Smooth muscle cell of trachea (primary cell): ENCODE data around the gene HNRNPA1. TPM values are rescaled to one million over a fixed set of nuclear protein-coding genes. Genes with fewer than 3 reads are reported as not detected.

Experiments
- total RNA-seq: library from RNA; depleted of rRNA; stranded (reverse); fragments of >200 nt; gene quantifications from 2 replicates; pipeline ENCODE4 v1.2.1, GENCODE V29; 2014

Gene HNRNPA1
- 412 and 444 TPM in 2 replicates for total RNA-seq

DNA sequence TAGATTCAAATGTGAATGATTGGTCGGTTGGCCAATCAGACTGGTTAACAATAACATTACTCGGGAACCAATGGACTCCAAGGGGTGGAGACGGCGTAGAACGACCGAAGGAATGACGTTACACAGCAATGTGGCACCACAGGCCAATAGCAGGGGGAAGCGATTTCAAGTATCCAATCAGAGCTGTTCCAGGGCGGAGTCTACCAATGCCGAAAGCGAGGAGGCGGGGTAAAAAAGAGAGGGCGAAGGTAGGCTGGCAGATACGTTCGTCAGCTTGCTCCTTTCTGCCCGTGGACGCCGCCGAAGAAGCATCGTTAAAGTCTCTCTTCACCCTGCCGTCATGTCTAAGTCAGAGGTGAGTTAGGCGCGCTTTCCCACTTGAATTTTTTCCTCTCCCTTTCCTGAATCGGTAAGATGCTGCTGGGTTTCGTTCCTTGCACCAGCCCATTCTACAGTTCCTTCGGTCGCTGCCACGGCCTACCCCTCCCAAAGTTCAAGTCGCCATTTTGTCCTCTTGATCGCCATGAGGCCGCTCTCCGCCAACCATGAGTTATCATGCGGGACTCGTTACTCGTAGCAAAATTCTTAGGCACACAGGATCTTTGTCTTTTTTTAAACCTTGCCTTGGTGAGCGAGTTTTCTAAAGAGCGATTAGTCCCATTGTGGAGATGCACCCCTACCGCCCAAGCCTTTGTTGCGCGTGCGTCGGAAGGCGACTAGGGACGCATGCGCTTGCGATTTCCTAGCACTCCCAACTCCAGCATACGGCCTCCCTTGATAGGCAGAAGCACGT is at the start of gene HNRNPA1:
Gene HNRNPA1 (plus strand): TSS at position 259 of the 793 bp plus-strand sequence. CDS start 82 bp downstream, at position 341.

DNA sequence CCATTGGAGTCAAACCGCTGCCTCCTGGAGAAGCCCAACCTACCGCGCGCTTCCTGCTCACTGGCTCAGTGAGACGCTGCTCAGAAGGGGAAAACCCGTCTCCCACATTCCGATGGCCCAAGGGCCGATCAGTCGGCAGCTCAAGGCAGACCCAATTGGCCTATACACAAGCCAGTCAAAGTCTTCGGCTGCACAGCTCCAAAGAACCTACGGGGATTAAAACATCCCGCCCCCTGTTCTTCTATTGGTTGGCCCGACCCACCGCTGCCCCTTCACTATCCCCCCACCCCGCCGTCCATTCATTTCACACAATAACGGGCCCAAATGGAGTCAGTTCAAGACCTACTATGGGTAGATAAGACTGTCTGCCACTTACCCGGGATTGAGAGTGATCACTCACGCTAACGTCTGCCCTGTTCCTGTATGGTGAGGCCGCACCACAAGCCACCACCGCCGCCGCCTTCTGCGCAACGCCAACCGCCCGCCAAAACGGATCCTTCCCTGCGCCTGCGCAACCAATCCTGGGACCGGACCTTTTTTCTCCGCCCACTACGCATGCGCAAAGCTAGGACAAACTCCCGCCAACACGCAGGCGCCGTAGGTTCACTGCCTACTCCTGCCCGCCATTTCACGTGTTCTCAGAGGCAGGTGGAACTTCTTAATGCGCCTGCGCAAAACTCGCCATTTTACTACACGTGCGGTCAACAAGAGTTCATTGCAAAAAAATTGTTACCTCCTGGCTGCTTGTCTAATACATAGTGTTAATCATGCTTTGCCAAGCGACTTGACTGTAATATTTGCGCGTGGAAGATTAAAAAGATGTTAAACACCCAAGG is 676 bp upstream of the HNRNPA1 start, which contains the start of gene CBX5:
Gene CBX5 (minus strand): TSS at position 491 of the 836 bp plus-strand sequence. CDS start 22,472 bp downstream, outside the sequence.

DNA sequence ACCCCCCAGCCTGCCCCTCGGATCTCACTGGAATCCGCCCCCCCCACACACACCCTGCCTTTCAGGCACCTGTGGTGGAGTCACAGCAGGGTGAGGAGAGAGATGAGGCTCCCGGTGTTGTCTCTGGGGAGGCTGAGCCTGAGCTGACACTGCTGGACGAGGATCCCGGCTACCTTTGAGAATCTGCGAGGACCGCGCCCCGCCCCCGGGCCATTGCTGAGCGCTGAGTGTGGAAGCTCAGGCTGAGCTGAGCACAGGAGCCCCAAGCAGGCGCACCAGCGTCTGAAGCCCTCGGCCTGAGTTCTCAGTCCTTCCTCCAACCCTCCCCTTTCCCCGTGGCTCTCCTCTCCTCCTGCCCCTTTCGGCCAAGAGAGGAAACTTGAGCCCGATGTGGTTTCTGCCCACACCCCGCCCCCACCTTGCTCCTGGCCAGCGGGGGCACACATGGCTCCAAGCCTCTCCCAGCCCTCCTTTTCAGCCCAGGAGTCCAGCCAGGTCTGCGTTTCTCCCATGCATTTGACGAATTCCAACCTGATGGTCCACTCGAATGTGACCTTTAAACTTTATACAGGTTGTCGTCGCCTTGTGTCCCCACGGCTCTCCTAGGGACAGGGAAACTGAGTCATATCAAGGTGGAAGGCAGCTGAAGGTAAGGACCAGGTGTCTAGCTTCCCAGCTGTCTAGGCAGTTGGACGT is 20.4 kb downstream of the HNRNPA1 start, which contains the start of gene NFE2:
Gene NFE2 (minus strand): TSS at position 284 of the 696 bp plus-strand sequence. CDS start 5,767 bp downstream, outside the sequence.

GRCh38 chr12:54324617-54325441 is 44.3 kb downstream of the HNRNPA1 start, which contains the start of gene COPZ1:
Gene COPZ1 (plus strand): TSS chr12:54325131. CDS start chr12:54325164, 33 bp downstream.

Other genes starting within 250 kb of the HNRNPA1 start
- gene HOXC5, start 247.7 kb upstream of the HNRNPA1 start, total RNA-seq, result 0.33 TPM in 1 of 2 replicates, not detected in the other
- 0.15 and 0.17 TPM in 2 replicates for gene HOXC4, start 226.9 kb upstream of the HNRNPA1 start, total RNA-seq
- gene SMUG1, start 91.7 kb upstream of the HNRNPA1 start, total RNA-seq, result 30.6 and 38.0 TPM in 2 replicates
- 27.1 and 53.8 TPM in 2 replicates for gene CBX5, start 604 bp upstream of the HNRNPA1 start, total RNA-seq
- gene NFE2, start 20.3 kb downstream of the HNRNPA1 start, total RNA-seq, result 0.15 and 1.2 TPM in 2 replicates
- 139 and 170 TPM in 2 replicates for gene COPZ1, start 44.4 kb downstream of the HNRNPA1 start, total RNA-seq
- gene GPR84, start 83.8 kb downstream of the HNRNPA1 start, total RNA-seq, result not detected in 2 replicates
- gene ZNF385A, start 104.0 kb downstream of the HNRNPA1 start, total RNA-seq, result 2.9 and 11.7 TPM in 2 replicates
- 319 and 321 TPM in 2 replicates for gene ITGA5, start 138.5 kb downstream of the HNRNPA1 start, total RNA-seq
- 0.50 TPM in 1 of 2 replicates, not detected in the other for gene GTSF1, start 192.9 kb downstream of the HNRNPA1 start, total RNA-seq
- gene NCKAP1L, start 217.0 kb downstream of the HNRNPA1 start, total RNA-seq, result not detected in 2 replicates